Adrenal gland (tissue), 5 donors: Measurements from ENCODE around the gene BBLN.

ENCODE experiments used
- POLR2A ChIP-seq, 2 donors: fragments of 450-650 bp; IDR thresholded peaks; one replicate each; pipeline ENCODE4 v1.6.1; 2017; ENCODE audit warnings: antibody characterized with exemption in 2 of 2, mild to moderate bottlenecking in 2 of 2, moderate library complexity in 1 of 2
- TF ChIP-seq, protein P1 (sequence below), 6 experiments: fragments of 450-650 bp in 4 of 6; fragments of 200-600 bp in 2 of 6; sonication (generic) in 1 of 6; IDR thresholded peaks; 1 replicate in 5 of 6; 2 replicates in 1 of 6; pipeline versions ENCODE4 v1.5.1 to v1.8.0; 2016 to 2021; ENCODE audit warnings: antibody characterized with exemption in 6 of 6, mild to moderate bottlenecking in 2 of 6, moderate library complexity in 1 of 6
- donor health status: DM: no; HTN: no; CAD: no.

GRCh38 chr9:128169492-128169891 is 9.4 kb downstream of the BBLN start:
- TF ChIP-seq POLR2A (IDR thresholded peaks at IDR 0.05) = no peak
- TF ChIP-seq, protein P1, sequence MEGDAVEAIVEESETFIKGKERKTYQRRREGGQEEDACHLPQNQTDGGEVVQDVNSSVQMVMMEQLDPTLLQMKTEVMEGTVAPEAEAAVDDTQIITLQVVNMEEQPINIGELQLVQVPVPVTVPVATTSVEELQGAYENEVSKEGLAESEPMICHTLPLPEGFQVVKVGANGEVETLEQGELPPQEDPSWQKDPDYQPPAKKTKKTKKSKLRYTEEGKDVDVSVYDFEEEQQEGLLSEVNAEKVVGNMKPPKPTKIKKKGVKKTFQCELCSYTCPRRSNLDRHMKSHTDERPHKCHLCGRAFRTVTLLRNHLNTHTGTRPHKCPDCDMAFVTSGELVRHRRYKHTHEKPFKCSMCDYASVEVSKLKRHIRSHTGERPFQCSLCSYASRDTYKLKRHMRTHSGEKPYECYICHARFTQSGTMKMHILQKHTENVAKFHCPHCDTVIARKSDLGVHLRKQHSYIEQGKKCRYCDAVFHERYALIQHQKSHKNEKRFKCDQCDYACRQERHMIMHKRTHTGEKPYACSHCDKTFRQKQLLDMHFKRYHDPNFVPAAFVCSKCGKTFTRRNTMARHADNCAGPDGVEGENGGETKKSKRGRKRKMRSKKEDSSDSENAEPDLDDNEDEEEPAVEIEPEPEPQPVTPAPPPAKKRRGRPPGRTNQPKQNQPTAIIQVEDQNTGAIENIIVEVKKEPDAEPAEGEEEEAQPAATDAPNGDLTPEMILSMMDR (IDR thresholded peaks at IDR 0.05) = no peak
